ENCODE data around the gene TBCK.
"Not testable (repeated sequence)": the region's sequence is repeated elsewhere in the genome, so short reads cannot be mapped to it uniquely, and the experiment has no call there.

The TBCK gene

DNA sequence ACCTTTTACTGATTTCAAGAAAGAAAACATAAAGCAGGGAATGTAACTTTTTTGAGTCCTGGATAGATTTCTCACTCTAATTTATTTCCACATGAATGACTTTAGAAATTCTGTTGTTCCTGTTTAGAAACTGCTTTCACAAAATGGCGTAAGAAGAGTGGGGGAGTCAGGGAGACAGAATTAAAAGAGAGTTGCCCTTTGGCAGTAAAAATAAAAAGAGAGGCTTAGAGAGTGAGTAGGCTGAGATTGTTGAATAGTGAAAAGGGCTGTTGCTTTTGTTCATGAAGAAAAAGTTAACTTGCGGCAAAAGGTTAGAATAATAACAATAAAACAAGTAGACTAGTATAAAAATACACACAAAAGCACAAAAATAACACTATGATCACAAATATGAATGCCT is 166.1 kb downstream of the TBCK start:
- H3K9ac ChIP-seq (ENCODE audit: low read depth, low read length), result no peak overlapping the region
- H3K36me3 ChIP-seq (ENCODE audit: insufficient read depth, low read length), result no peaks in the 10 kb centered on the region
- no peak overlapping the region for H3K4me3 ChIP-seq (ENCODE audit: low read length)
- no peaks in the 10 kb centered on the region for H3K9me3 ChIP-seq (replicated peaks; ENCODE audit: low read length)
- H3K4me1 ChIP-seq (ENCODE audit: control insufficient read depth, insufficient read depth, low read length), result no peaks in the 10 kb centered on the region
- no peak overlapping the region for H3K4me2 ChIP-seq (ENCODE audit: low read length)
- H3K27me3 ChIP-seq (ENCODE audit: control insufficient read depth, insufficient read depth, low read length), result no peaks in the 10 kb centered on the region

DNA sequence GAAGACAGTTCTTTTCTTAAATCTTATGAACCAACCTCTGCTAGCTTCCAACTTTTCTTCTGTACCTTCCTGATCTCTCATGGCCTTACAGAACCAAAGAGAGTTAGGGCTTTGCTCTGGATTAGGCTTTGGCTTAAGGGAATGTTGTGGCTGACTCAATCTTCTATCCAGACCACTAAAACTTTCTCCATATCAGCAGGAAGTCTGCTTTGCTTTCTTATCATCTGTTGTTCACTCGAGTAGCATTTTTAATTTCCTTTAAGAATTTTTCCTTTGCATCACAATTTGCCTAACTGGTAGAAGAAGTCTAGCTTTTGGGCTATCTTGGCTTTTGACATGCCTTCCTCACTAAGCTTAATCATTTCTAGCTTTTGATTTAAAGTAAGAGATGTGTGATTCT is 167.0 kb downstream of the TBCK start:
- Histone ChIP-seq H3K9me3 (replicated peaks; ENCODE audit: low read length) (no peaks in the 10 kb centered on the region), H3K9ac (ENCODE audit: low read depth, low read length) (no peak overlapping the region), H3K4me3 (ENCODE audit: low read length) (no peak overlapping the region), H3K27me3 (ENCODE audit: control insufficient read depth, insufficient read depth, low read length) (no peaks in the 10 kb centered on the region), H3K4me1 (ENCODE audit: control insufficient read depth, insufficient read depth, low read length) (no peaks in the 10 kb centered on the region), H3K4me2 (ENCODE audit: low read length) (no peak overlapping the region), H3K36me3 (ENCODE audit: insufficient read depth, low read length) (no peaks in the 10 kb centered on the region)

DNA sequence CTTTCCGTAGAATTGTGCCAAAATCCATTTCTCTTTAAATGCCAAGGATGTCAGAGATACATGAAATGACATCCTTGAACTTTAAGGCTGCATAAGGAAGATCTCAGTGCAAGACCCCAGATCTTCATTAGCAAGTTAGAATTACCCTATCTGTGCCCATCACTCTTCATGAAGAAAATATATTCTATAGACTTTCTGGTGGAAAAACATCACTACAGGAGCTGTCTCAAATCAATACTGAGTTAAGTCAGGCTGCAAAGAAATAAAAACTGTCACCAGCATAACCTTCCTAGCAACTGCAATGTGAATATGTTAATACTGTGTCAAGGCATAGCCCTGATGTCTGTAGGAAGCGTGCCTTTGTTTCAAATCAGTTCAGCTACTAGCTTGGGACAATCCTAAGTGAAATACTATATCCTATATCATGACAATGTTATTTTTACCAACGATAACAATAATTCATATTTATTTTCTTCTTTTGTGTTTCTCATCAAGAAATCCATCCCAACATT is 173.3 kb downstream of the TBCK start:
- Histone ChIP-seq H3K36me3 (ENCODE audit: insufficient read depth, low read length) (no peaks in the 10 kb centered on the region), H3K4me3 (ENCODE audit: low read length) (no peak overlapping the region), H3K27me3 (ENCODE audit: control insufficient read depth, insufficient read depth, low read length) (no peaks in the 10 kb centered on the region), H3K9me3 (replicated peaks; ENCODE audit: low read length) (no peaks in the 10 kb centered on the region), H3K4me1 (ENCODE audit: control insufficient read depth, insufficient read depth, low read length) (no peaks in the 10 kb centered on the region), H3K4me2 (ENCODE audit: low read length) (no peak overlapping the region), H3K9ac (ENCODE audit: low read depth, low read length) (no peak overlapping the region)

DNA sequence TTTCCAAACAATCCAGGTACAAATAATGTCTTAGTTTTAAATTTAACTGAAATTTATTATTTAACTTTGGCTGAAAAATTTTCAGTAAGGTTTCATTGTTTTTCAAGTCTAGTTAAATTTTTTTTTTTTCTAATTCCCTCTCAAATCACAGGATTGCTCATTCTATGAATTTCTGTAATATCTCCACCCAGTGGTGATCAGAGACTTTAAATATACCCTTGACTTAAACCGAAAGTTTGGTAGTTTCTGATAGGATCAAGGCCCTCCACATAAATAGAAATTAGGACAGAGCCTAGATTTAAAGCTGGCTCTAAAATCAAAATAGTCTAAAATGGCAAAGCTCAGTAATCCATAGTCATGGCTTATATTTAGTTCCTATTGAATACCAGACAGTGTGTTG is 175.4 kb downstream of the TBCK start:
- Histone ChIP-seq H3K4me1 (ENCODE audit: control insufficient read depth, insufficient read depth, low read length) (no peaks in the 10 kb centered on the region), H3K9me3 (replicated peaks; ENCODE audit: low read length) (no peaks in the 10 kb centered on the region), H3K36me3 (ENCODE audit: insufficient read depth, low read length) (no peaks in the 10 kb centered on the region), H3K4me2 (ENCODE audit: low read length) (no peak overlapping the region), H3K4me3 (ENCODE audit: low read length) (no peak overlapping the region), H3K9ac (ENCODE audit: low read depth, low read length) (no peak overlapping the region), H3K27me3 (ENCODE audit: control insufficient read depth, insufficient read depth, low read length) (no peaks in the 10 kb centered on the region)

DNA sequence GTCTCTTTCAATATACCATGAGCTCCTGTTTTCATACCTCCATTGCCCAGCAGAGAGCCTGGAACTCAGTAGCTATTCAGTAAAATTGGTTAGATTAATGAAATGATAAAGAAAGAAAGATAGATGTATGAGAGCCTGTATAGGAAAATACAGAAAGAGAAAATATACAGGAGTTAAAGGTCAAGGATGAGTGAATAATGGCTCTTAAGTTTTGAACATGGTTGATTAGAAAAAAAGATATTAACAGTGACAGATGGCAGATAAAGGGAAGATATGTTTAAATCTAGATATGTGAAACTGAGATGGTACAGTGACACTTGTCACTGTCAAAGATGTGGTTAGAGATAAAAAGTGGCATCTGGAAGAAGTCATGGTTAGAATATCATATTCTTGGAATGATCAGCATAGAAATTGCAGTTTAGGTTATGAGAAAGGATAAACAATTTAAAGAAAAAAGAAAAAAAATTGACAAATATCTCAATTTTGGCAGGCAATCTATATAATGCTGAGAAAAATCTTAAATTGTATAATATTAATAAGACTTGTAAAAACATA is 179.2 kb downstream of the TBCK start:
- Histone ChIP-seq H3K27me3 (ENCODE audit: control insufficient read depth, insufficient read depth, low read length) (no peaks in the 10 kb centered on the region), H3K4me1 (ENCODE audit: control insufficient read depth, insufficient read depth, low read length) (no peaks in the 10 kb centered on the region), H3K4me3 (ENCODE audit: low read length) (no peak overlapping the region), H3K36me3 (ENCODE audit: insufficient read depth, low read length) (no peaks in the 10 kb centered on the region), H3K9me3 (replicated peaks; ENCODE audit: low read length) (no peaks in the 10 kb centered on the region), H3K4me2 (ENCODE audit: low read length) (no peak overlapping the region), H3K9ac (ENCODE audit: low read depth, low read length) (no peak overlapping the region)

DNA sequence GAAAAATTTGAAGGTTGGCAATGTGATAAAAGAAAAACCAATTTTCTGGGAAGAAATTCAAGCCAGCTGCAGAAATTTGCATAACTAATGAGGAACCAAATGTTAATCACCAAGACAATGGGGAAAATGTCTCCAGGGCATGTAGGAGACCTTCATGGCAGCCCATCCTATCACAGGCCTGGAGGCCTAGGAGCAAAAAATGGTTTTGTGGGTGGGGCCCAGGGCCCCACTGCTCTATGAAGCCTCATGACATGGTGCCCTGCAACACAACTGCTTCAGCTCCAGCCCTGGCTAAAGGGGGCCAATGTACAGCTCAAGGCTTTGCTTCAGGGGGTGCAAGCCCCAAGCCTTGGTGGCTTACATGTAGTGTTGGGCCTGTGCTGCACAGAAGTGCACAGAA is 184.0 kb downstream of the TBCK start:
- no peaks in the 10 kb centered on the region for H3K36me3 ChIP-seq (ENCODE audit: insufficient read depth, low read length)
- H3K4me1 ChIP-seq (ENCODE audit: control insufficient read depth, insufficient read depth, low read length), result no peaks in the 10 kb centered on the region

DNA sequence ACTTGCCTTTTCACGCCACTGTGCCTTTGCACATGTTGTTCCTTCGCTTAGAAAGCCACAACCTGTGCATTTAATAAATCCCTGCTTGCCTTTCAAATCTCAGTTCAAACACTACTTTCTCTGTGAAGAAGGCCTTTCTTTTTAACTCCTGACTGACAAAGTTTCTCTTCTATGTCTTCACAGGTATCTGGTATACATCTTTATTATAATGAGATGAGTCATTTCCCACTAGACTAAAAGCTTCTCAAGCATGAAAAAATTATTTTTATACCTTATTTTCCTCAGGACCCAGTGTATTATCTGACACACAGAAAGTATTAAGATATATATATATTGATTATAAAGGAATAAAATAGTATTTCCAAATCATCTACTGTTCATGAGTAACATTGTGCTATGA is 189.9 kb downstream of the TBCK start:
- H3K9me3 ChIP-seq (replicated peaks; ENCODE audit: low read length), result no peaks in the 10 kb centered on the region

More for the DNA sequence above, 184.0 kb downstream of the TBCK start:
- no peaks in the 10 kb centered on the region for H3K9me3 ChIP-seq (replicated peaks; ENCODE audit: low read length)
- no peak overlapping the region for H3K9ac ChIP-seq (ENCODE audit: low read depth, low read length)
- H3K4me3 ChIP-seq (ENCODE audit: low read length), result no peak overlapping the region
- no peak overlapping the region for H3K4me2 ChIP-seq (ENCODE audit: low read length)
- H3K27me3 ChIP-seq (ENCODE audit: control insufficient read depth, insufficient read depth, low read length), result no peaks in the 10 kb centered on the region

DNA sequence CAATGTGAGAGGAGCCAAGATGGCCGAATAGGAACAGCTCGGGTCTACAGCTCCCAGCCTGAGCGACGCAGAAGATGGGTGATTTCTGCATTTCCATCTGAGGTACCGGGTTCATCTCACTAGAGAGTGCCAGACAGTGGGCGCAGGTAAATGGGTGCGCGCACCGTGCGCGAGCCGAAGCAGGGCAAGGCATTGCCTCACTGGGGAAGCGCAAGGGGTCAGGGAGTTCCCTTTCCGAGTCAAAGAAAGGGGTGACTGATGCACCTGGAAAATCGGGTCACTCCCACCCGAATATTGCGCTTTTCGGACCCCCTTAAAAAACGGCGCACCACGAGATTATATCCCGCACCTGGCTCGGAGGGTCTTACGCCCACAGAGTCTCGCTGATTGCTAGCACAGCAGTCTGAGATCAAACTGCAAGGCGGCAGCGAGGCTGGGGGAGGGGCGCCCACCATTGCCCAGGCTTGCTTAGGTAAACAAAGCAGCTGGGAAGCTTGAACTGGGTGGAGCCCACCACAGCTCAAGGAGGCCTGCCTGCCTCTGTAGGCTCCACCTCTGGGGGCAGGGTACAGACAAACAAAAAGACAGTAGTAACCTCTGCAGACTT is 196.0 kb downstream of the TBCK start:
- H3K27me3 ChIP-seq (ENCODE audit: control insufficient read depth, insufficient read depth, low read length); H3K9ac ChIP-seq (ENCODE audit: low read depth, low read length); H3K36me3 ChIP-seq (ENCODE audit: insufficient read depth, low read length); H3K9me3 ChIP-seq (replicated peaks; ENCODE audit: low read length); H3K4me3 ChIP-seq (ENCODE audit: low read length); H3K4me2 ChIP-seq (ENCODE audit: low read length); H3K4me1 ChIP-seq (ENCODE audit: control insufficient read depth, insufficient read depth, low read length): not testable (repeated sequence)

More for the DNA sequence above, 189.9 kb downstream of the TBCK start:
- Histone ChIP-seq H3K4me1 (ENCODE audit: control insufficient read depth, insufficient read depth, low read length) (no peaks in the 10 kb centered on the region), H3K36me3 (ENCODE audit: insufficient read depth, low read length) (no peaks in the 10 kb centered on the region), H3K27me3 (ENCODE audit: control insufficient read depth, insufficient read depth, low read length) (no peaks in the 10 kb centered on the region), H3K4me3 (ENCODE audit: low read length) (no peak overlapping the region), H3K4me2 (ENCODE audit: low read length) (no peak overlapping the region), H3K9ac (ENCODE audit: low read depth, low read length) (no peak overlapping the region)

DNA sequence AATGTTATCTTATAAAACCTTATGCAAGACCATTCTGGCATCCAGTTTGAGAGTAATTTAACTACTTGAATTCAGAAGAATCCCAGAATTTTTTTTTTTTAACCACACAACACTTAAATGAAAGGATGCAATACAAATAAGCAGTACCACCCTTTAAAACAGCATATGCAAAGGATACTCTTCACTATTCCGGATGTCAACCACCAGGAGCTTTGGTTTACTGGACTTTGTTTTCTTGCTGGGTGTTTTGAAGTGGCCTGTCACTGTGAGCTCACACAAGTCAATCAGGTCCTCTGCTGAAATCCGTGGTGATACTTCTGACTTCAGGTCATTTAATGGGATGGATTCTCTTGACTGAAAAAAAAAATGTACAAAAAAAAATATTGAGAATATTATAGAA is 200.0 kb downstream of the TBCK start:
- Histone ChIP-seq H3K9ac (ENCODE audit: low read depth, low read length) (no peak overlapping the region), H3K4me2 (ENCODE audit: low read length) (no peak overlapping the region), H3K4me1 (ENCODE audit: control insufficient read depth, insufficient read depth, low read length) (no peaks in the 10 kb centered on the region), H3K36me3 (ENCODE audit: insufficient read depth, low read length) (peaks cover 5% of the 10 kb centered on the region), H3K4me3 (ENCODE audit: low read length) (no peak overlapping the region), H3K9me3 (replicated peaks; ENCODE audit: low read length) (no peaks in the 10 kb centered on the region), H3K27me3 (ENCODE audit: control insufficient read depth, insufficient read depth, low read length) (no peaks in the 10 kb centered on the region)

DNA sequence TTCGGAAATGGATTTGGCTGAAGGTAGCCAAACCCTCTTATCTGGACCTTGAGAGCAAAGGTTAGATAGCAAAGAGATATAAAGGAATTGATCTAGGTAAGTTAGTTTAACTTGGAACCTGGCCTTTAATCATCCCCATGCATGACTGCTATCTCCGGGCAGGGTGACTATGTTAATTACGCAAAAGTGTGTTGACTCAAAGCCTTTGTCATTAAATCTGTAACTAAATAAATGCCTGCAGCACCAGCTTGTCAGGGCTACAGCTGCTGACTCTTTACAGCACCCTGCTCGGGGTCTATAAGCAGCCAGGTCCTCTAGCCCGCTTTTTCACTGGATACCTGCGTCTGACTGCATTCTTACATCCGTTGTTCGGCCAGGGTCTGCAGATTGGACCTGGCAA is 201.7 kb downstream of the TBCK start:
- H3K9me3 ChIP-seq (replicated peaks; ENCODE audit: low read length), result peaks cover 6% of the 10 kb centered on the region
- no peak overlapping the region for H3K4me3 ChIP-seq (ENCODE audit: low read length)
- H3K4me2 ChIP-seq (ENCODE audit: low read length), result no peak overlapping the region
- no peaks in the 10 kb centered on the region for H3K4me1 ChIP-seq (ENCODE audit: control insufficient read depth, insufficient read depth, low read length)
- H3K27me3 ChIP-seq (ENCODE audit: control insufficient read depth, insufficient read depth, low read length), result no peaks in the 10 kb centered on the region
- H3K9ac ChIP-seq (ENCODE audit: low read depth, low read length), result no peak overlapping the region
- H3K36me3 ChIP-seq (ENCODE audit: insufficient read depth, low read length), result peaks cover 15% of the 10 kb centered on the region

DNA sequence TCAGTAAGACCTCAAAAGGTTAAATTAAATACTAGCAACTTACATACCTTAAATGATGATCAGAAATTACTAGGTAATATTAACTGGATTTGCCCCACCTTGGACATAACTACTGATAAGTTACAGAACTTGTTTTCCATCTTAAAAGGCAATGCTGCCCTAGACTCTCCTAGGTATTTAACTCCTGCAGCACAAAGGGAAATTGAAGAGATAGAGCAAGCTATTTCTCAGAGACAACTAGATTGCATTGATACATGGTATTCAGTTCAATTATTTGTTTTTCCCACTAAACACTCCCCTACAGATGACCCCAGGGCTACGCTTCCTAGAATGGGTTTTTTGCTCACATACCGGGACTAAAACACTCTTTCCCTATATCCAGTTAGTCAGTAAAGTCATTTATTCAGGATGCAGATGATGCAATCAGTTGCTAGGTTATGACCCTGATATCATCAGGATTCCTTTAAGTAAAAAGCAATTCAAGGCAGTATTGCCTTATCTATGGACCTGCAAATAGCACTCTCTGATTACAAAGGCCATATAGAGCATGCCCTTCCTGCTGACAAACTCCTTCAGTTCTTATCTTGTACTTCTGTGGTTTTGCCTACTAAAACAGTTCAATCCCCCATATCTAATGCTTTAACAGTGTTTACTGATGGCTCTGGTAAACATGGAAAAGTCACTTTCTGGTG is 204.1 kb downstream of the TBCK start:
- H3K36me3 ChIP-seq (ENCODE audit: insufficient read depth, low read length), result peaks cover 15% of the 10 kb centered on the region
- H3K9ac ChIP-seq (ENCODE audit: low read depth, low read length); H3K27me3 ChIP-seq (ENCODE audit: control insufficient read depth, insufficient read depth, low read length); H3K9me3 ChIP-seq (replicated peaks; ENCODE audit: low read length); H3K4me2 ChIP-seq (ENCODE audit: low read length); H3K4me3 ChIP-seq (ENCODE audit: low read length); H3K4me1 ChIP-seq (ENCODE audit: control insufficient read depth, insufficient read depth, low read length): not testable (repeated sequence)

DNA sequence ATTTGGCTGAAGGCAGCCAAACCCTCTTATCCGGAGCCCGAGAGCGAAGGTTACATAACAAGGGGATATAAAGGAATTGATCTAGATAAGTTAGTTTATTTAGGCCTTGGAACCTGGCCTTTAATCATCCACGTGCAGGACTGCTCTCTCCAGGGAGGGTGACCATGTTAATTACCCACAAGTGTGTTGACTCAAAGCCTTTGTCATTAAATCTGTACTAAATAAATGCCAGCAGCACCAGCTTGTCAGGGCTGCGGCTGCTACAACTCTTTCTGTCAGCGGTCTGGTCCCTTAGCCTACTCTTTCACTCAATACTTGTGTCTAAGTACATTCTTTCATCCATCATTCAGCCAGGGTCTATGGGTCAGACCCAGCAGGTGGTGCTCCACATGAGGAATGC is 206.1 kb downstream of the TBCK start:
- Histone ChIP-seq H3K4me1 (ENCODE audit: control insufficient read depth, insufficient read depth, low read length) (no peaks in the 10 kb centered on the region), H3K4me3 (ENCODE audit: low read length) (no peak overlapping the region), H3K9ac (ENCODE audit: low read depth, low read length) (no peak overlapping the region), H3K4me2 (ENCODE audit: low read length) (no peak overlapping the region), H3K9me3 (replicated peaks; ENCODE audit: low read length) (peaks cover 6% of the 10 kb centered on the region), H3K27me3 (ENCODE audit: control insufficient read depth, insufficient read depth, low read length) (no peaks in the 10 kb centered on the region), H3K36me3 (ENCODE audit: insufficient read depth, low read length) (peaks cover 15% of the 10 kb centered on the region)
